NOMO-1 (cell line): ENCODE results near the gene DCP2.
"Not testable (repeated sequence)": the region's sequence is repeated elsewhere in the genome, so short reads cannot be mapped to it uniquely, and the experiment has no call there.

ENCODE experiments used
- DNase-seq, 2 experiments: peaks; one replicate each; lab custom pipeline; 2025; ENCODE audit not compliant: unreplicated experiment in 2 of 2; lab: John Stamatoyannopoulos, UW

DCP2 gene

GRCh38 chr5:112976432-112977309 is at the start of gene DCP2:
TSS of gene DCP2 (plus strand) at chr5:112976798. CDS start at chr5:112976934, 136 bp downstream.
- peak; percentile 98 to 99 for DNase-seq

- no peak for DNase-seq
Observed at GRCh38 chr5:112929336-112930081, 47.1 kb upstream of the DCP2 start.

GRCh38 chr5:112930082-112930344 is 46.6 kb upstream of the DCP2 start:
- peak; percentile 85 to 98 for DNase-seq

- peak; percentile 82 to 88 for DNase-seq
Observed at GRCh38 chr5:112931473-112931872, 45.1 kb upstream of the DCP2 start.

GRCh38 chr5:112933105-112933504 is 43.5 kb upstream of the DCP2 start:
- no peak for DNase-seq

GRCh38 chr5:112933651-112934365 is 42.8 kb upstream of the DCP2 start:
- DNase-seq, result no peak

GRCh38 chr5:112934366-112934663 is 42.3 kb upstream of the DCP2 start:
- no peak for DNase-seq

- no peak for DNase-seq
Observed at GRCh38 chr5:112935675-112936074, 40.9 kb upstream of the DCP2 start.

GRCh38 chr5:112938286-112938685 is 38.3 kb upstream of the DCP2 start:
- DNase-seq, result no peak

GRCh38 chr5:112940670-112941069 is 35.9 kb upstream of the DCP2 start:
- no peak for DNase-seq

GRCh38 chr5:112948458-112948857 is 28.1 kb upstream of the DCP2 start:
- DNase-seq, result no peak

- DNase-seq, result no peak
Observed at GRCh38 chr5:112951124-112951702, 25.4 kb upstream of the DCP2 start.

GRCh38 chr5:112956606-112957005 is 20.0 kb upstream of the DCP2 start:
- DNase-seq, result no peak

- no peak for DNase-seq
Observed at GRCh38 chr5:112957036-112957808, 19.4 kb upstream of the DCP2 start.

- DNase-seq, result peak in 1 of 2 experiments; percentile 14
Observed at GRCh38 chr5:112958093-112959088, 18.2 kb upstream of the DCP2 start.

- not testable (repeated sequence) for DNase-seq
Observed at GRCh38 chr5:112959872-112960271, 16.7 kb upstream of the DCP2 start.

- no peak for DNase-seq
Observed at GRCh38 chr5:112960315-112960714, 16.3 kb upstream of the DCP2 start.

- DNase-seq, result no peak
Observed at GRCh38 chr5:112960863-112961504, 15.6 kb upstream of the DCP2 start.

GRCh38 chr5:112963374-112963733 is 13.2 kb upstream of the DCP2 start:
- not testable (repeated sequence) for DNase-seq
